ENCODE data around the gene ABHD15. TPM values are rescaled to one million over a fixed set of nuclear protein-coding genes. Genes with fewer than 3 reads are reported as not detected.

Gene ABHD15
- polyA plus RNA-seq, 3 donors: 3.1 to 4.6 (median 3.6) TPM

DNA sequence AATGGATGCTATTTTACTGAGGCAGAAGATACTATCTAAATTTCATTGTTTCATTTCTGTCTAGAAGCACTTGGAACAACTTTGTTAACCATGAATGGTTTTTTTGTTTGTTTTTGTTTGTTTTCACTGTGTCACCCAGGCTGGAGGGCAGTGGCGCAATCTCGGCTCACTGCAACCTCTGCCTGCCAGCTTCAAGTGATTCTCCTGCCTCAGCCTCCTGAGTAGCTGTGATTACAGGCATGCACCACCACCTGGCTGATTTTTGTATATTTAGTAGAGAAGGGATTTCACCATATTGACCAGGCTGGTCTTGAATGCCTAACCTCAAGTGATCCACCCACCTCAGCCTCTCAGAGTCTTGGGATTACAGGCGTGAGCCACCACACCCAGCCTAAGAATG lies 40.5 kb downstream of the ABHD15 start:
- no peak overlapping the region for H3K27ac Mint-ChIP-seq
- no CpG with 5 or more reads among the region's 3 CpGs for WGBS (ENCODE audit: insufficient coverage)

DNA sequence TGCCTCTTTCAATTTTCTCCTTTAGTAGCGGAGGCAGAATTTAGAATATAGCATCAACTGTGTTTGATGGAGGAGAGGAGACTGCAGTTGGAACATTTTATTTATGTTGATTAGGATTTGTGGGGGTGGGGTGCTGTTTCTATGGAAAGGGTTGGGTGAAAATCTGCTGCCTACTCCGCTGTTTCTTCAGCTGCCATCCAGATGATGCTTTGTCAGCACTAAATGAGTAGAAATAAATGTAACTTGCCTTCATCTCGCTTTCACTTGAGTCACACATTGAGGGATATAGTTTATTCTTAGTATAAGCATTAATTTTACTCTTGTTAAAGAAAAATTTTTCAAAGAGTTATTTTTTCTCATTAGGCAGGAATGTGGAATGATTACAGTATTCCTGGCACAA lies 42.1 kb downstream of the ABHD15 start:
- Histone ChIP-seq H3K79me2 (ENCODE audit: insufficient read depth, low read length) (no peaks in the 10 kb centered on the region), H3K4me1 (ENCODE audit: control insufficient read depth in 1 of 2, insufficient read depth in 2 of 2, low read length in 2 of 2) (no peaks in the 10 kb centered on the region), H3K27me3 (ENCODE audit: control insufficient read depth in 2 of 2, insufficient read depth in 2 of 2, low read length in 2 of 2) (no peaks in the 10 kb centered on the region), H3K9me3 (replicated peaks in 1 of 2; ENCODE audit: control insufficient read depth in 1 of 2, insufficient read depth in 1 of 2, low read length in 2 of 2) (no peaks in the 10 kb centered on the region), H4K20me1 (ENCODE audit: insufficient read depth, low read length) (peaks cover 46% of the 10 kb centered on the region), H3K4me3 (replicated peaks in 1 of 3; ENCODE audit: low read depth in 2 of 3, low read length in 3 of 3) (no peak overlapping the region), H3K27ac (ENCODE audit: low read depth in 1 of 2, low read length in 2 of 2) (no peak overlapping the region), H3K4me2 (replicated peaks; ENCODE audit: extremely low read depth, low read length, poor library complexity, severe bottlenecking) (no peak overlapping the region), H2AFZ (ENCODE audit: insufficient read depth, low read depth, low read length, poor library complexity, severe bottlenecking) (no peak overlapping the region), H3K36me3 (replicated peaks in 1 of 2; ENCODE audit: control insufficient read depth in 1 of 2, insufficient read depth in 2 of 2, low read length in 2 of 2) (peaks cover 66 to 100% of the 10 kb centered on the region in 2 donors), H3K9ac (ENCODE audit: insufficient read depth, low read length, poor library complexity, severe bottlenecking) (no peak overlapping the region)
- Mint-ChIP-seq H3K4me3 (no peak overlapping the region), H3K27me3 (ENCODE audit: low read depth in 3 of 3) (no peaks in the 10 kb centered on the region), H3K9me3 (peaks cover 0 to 2% (median 0%) of the 10 kb centered on the region in 7 donors), H3K36me3 (peaks cover 57 to 92% of the 10 kb centered on the region in 2 donors), H3K27ac (no peak overlapping the region), H3K4me1 (no peaks in the 10 kb centered on the region)
- WGBS (ENCODE audit: insufficient coverage): no CpG with 5 or more reads among the region's 3 CpGs
- TF ChIP-seq, protein P1, sequence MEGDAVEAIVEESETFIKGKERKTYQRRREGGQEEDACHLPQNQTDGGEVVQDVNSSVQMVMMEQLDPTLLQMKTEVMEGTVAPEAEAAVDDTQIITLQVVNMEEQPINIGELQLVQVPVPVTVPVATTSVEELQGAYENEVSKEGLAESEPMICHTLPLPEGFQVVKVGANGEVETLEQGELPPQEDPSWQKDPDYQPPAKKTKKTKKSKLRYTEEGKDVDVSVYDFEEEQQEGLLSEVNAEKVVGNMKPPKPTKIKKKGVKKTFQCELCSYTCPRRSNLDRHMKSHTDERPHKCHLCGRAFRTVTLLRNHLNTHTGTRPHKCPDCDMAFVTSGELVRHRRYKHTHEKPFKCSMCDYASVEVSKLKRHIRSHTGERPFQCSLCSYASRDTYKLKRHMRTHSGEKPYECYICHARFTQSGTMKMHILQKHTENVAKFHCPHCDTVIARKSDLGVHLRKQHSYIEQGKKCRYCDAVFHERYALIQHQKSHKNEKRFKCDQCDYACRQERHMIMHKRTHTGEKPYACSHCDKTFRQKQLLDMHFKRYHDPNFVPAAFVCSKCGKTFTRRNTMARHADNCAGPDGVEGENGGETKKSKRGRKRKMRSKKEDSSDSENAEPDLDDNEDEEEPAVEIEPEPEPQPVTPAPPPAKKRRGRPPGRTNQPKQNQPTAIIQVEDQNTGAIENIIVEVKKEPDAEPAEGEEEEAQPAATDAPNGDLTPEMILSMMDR (IDR thresholded peaks at IDR 0.05): no peak
- intact Hi-C loops (cut with micrococcal nuclease): no loop called here
- no peak for DNase-seq

More for the DNA sequence above, 40.5 kb downstream of the ABHD15 start:
- H3K9me3 Mint-ChIP-seq: peaks cover 0 to 3% (median 0%) of the 10 kb centered on the region in 7 donors
- Histone ChIP-seq H3K4me3 (replicated peaks in 1 of 3; ENCODE audit: low read depth in 2 of 3, low read length in 3 of 3) (no peak overlapping the region), H4K20me1 (ENCODE audit: insufficient read depth, low read length) (peaks cover 56% of the 10 kb centered on the region), H3K36me3 (replicated peaks in 1 of 2; ENCODE audit: control insufficient read depth in 1 of 2, insufficient read depth in 2 of 2, low read length in 2 of 2) (peaks cover 66 to 97% of the 10 kb centered on the region in 2 donors), H2AFZ (ENCODE audit: insufficient read depth, low read depth, low read length, poor library complexity, severe bottlenecking) (no peak overlapping the region), H3K4me2 (replicated peaks; ENCODE audit: extremely low read depth, low read length, poor library complexity, severe bottlenecking) (no peak overlapping the region), H3K9ac (ENCODE audit: insufficient read depth, low read length, poor library complexity, severe bottlenecking) (no peak overlapping the region), H3K27me3 (ENCODE audit: control insufficient read depth in 2 of 2, insufficient read depth in 2 of 2, low read length in 2 of 2) (no peaks in the 10 kb centered on the region), H3K4me1 (ENCODE audit: control insufficient read depth in 1 of 2, insufficient read depth in 2 of 2, low read length in 2 of 2) (no peaks in the 10 kb centered on the region), H3K79me2 (ENCODE audit: insufficient read depth, low read length) (no peaks in the 10 kb centered on the region), H3K9me3 (replicated peaks in 1 of 2; ENCODE audit: control insufficient read depth in 1 of 2, insufficient read depth in 1 of 2, low read length in 2 of 2) (no peaks in the 10 kb centered on the region), H3K27ac (ENCODE audit: low read depth in 1 of 2, low read length in 2 of 2) (no peak overlapping the region)
- H3K27me3 Mint-ChIP-seq (ENCODE audit: low read depth in 3 of 3): no peaks in the 10 kb centered on the region
- DNase-seq: no peak
- H3K4me1 Mint-ChIP-seq: no peaks in the 10 kb centered on the region
- no peak overlapping the region for H3K4me3 Mint-ChIP-seq
- peaks cover 52 to 91% of the 10 kb centered on the region in 2 donors for H3K36me3 Mint-ChIP-seq
- TF ChIP-seq, protein P1 (IDR thresholded peaks at IDR 0.05): no peak
- intact Hi-C loops (cut with micrococcal nuclease): no loop called here
